ENCODE measurements around the gene OXGR1.

OXGR1 gene

GRCh38 chr13:96966415-96967102 lies 27.7 kb downstream of the OXGR1 start:
- DNase-seq (ENCODE audit: low read depth) = no peak
- no peak overlapping the region for H3K4me3 ChIP-seq (ENCODE audit: control insufficient read depth, low read depth, low read length)
- TF ChIP-seq CTCF (IDR thresholded peaks at IDR 0.05; ENCODE audit: control insufficient read depth, insufficient read depth, low read depth, low read length, missing control alignments) = no peak

- H3K4me3 ChIP-seq (ENCODE audit: control insufficient read depth, low read depth, low read length) = no peak overlapping the region
- TF ChIP-seq CTCF (IDR thresholded peaks at IDR 0.05; ENCODE audit: control insufficient read depth, insufficient read depth, low read depth, low read length, missing control alignments) = no peak
- DNase-seq (ENCODE audit: low read depth) = no peak
Observed at GRCh38 chr13:96963786-96964475, 30.3 kb downstream of the OXGR1 start.

- no peak for TF ChIP-seq CTCF (IDR thresholded peaks at IDR 0.05; ENCODE audit: control insufficient read depth, insufficient read depth, low read depth, low read length, missing control alignments)
- no peak for DNase-seq (ENCODE audit: low read depth)
- no peak overlapping the region for H3K4me3 ChIP-seq (ENCODE audit: control insufficient read depth, low read depth, low read length)
Observed at GRCh38 chr13:96960379-96960778, 33.9 kb downstream of the OXGR1 start.

- no peak overlapping the region for H3K4me3 ChIP-seq (ENCODE audit: control insufficient read depth, low read depth, low read length)
- DNase-seq (ENCODE audit: low read depth) = no peak
- TF ChIP-seq CTCF (IDR thresholded peaks at IDR 0.05; ENCODE audit: control insufficient read depth, insufficient read depth, low read depth, low read length, missing control alignments) = peak; percentile 71
Observed at GRCh38 chr13:96958286-96958891, 35.9 kb downstream of the OXGR1 start.

- TF ChIP-seq CTCF (IDR thresholded peaks at IDR 0.05; ENCODE audit: control insufficient read depth, insufficient read depth, low read depth, low read length, missing control alignments) = no peak
- DNase-seq (ENCODE audit: low read depth) = no peak
Observed at GRCh38 chr13:96952595-96952994, 41.7 kb downstream of the OXGR1 start.

GRCh38 chr13:96948127-96948526 lies 46.1 kb downstream of the OXGR1 start:
- DNase-seq (ENCODE audit: low read depth) = no peak
- no peak overlapping the region for H3K4me3 ChIP-seq (ENCODE audit: control insufficient read depth, low read depth, low read length)
- no peak for TF ChIP-seq CTCF (IDR thresholded peaks at IDR 0.05; ENCODE audit: control insufficient read depth, insufficient read depth, low read depth, low read length, missing control alignments)

More at GRCh38 chr13:96952595-96952994, 41.7 kb downstream of the OXGR1 start:
- no peak overlapping the region for H3K4me3 ChIP-seq (ENCODE audit: control insufficient read depth, low read depth, low read length)

Data from AG09309 (cell line).